ENCODE data around the gene PPP2R5B. TPM values are rescaled to one million over a fixed set of nuclear protein-coding genes. Genes with fewer than 3 reads are reported as not detected.

Gene PPP2R5B
- total RNA-seq, 1 experiment from 2014 or later, result 5.0 TPM

DNA sequence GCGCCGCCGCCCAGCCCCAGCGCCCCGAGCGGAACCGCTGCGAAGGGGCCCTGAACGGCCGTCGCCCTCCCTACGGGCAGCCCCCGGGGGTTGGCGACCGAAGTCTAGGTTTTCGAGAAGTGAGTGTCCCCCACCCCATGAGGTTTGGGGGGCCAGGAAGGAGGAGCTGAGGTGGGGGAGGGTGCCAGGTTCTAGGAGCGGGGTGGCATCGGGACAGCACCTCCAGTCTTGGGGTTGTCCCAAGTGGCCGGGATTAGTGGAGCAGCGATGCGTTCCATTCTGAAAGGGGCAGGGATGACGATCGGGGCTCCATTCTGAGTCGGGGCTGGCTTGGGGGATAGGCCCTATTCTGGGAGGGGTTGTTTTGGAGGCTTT, 408 bp downstream of the PPP2R5B start:
- Histone ChIP-seq H3K4me3 (ENCODE audit: insufficient read depth, low read depth, low read length) (peak overlapping the region; percentile 72), H3K36me3 (replicated peaks; ENCODE audit: control insufficient read depth, insufficient read depth, low read length) (no peaks in the 10 kb centered on the region)
- DNase-seq, result peak; percentile 83

DNA sequence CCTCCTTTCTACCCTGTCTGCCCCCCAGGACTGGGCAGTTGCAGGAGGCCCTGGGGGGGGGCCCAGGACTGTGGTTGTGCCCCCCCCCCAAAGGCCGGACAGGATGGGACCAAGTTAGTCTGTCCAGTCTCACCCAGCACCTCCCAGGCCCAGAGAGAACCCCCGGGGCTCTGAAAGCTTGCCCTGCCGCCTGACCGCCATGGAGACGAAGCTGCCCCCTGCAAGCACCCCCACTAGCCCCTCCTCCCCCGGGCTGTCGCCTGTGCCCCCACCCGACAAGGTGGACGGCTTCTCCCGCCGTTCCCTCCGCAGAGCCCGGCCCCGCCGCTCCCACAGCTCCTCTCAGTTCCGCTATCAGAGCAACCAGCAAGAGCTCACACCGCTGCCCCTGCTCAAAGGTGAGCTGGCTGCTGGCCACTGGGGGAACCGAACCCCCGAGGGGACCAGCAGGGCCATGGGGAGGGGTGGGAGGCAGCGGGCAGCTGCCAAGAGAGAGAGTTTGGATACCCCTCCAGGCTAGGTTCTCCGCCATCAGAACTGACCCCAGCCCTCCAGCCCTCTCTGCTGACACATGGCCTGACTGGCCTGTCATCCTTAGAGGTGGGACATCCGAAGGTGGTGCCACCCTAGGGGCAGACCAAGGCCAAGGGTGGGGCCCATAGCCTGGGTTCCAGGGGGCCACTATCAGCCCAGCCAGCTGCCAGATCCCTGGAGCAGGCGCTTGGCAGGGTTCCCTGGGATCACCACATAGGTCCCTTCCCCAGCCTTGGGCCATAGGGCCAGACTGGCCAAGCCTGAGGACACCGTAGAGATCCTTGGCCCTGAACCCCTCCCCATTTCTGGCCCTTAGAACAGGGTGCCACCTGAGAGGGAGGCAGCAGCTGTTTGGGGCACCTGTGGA, 1.3 kb downstream of the PPP2R5B start:
- DNase-seq, result peak; percentile 71
- Histone ChIP-seq H3K4me3 (ENCODE audit: insufficient read depth, low read depth, low read length) (no peak overlapping the region), H3K27me3 (ENCODE audit: control insufficient read depth, insufficient read depth, low read length) (peaks cover 5% of the 10 kb centered on the region), H3K36me3 (replicated peaks; ENCODE audit: control insufficient read depth, insufficient read depth, low read length) (no peaks in the 10 kb centered on the region)

More for the DNA sequence above, 408 bp downstream of the PPP2R5B start:
- peaks cover 5% of the 10 kb centered on the region for H3K27me3 ChIP-seq (ENCODE audit: control insufficient read depth, insufficient read depth, low read length)

DNA sequence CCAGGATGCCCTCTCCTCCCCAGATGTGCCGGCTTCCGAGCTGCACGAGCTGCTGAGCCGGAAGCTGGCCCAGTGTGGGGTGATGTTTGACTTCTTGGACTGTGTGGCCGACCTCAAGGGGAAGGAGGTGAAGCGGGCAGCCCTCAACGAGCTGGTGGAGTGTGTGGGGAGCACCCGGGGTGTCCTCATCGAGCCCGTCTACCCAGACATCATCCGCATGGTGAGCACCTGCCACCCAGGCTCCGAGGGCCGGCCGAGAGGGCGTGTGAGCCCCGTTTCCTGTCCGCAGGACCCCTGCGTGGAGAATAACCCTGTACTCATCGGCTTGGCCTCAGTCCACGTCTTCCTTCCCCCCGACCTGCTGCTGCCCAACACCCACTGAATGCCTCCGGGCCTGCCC, 2.2 kb downstream of the PPP2R5B start:
- Histone ChIP-seq H3K27me3 (ENCODE audit: control insufficient read depth, insufficient read depth, low read length) (peaks cover 5% of the 10 kb centered on the region), H3K36me3 (replicated peaks; ENCODE audit: control insufficient read depth, insufficient read depth, low read length) (no peaks in the 10 kb centered on the region; the same call in 1 of the 2 replicates), H3K4me3 (ENCODE audit: insufficient read depth, low read depth, low read length) (no peak overlapping the region)
- peak; percentile 55 for DNase-seq

DNA sequence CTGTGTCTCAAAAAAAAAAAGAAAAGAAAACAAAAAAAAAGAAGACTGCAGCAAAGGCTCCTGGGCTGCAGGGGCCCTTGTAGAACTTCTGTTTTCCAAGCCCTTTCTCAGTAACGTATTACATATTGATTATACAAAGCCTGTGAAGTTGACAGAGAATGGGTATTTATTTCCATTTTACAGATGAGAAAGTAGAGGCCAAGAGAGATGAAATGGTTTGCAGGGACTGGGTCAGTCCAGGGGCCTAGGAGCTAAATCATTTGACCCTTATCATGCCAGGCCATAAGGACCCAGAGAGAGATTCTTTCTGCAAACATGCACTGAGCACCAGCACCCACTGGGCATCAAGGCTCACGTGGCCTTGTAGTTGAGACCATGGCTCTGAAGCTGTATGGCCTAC, 4.5 kb downstream of the PPP2R5B start:
- no peak for DNase-seq
- Histone ChIP-seq H3K36me3 (replicated peaks; ENCODE audit: control insufficient read depth, insufficient read depth, low read length) (no peaks in the 10 kb centered on the region; the same call in 1 of the 2 replicates), H3K27me3 (ENCODE audit: control insufficient read depth, insufficient read depth, low read length) (peaks cover 5% of the 10 kb centered on the region), H3K4me3 (ENCODE audit: insufficient read depth, low read depth, low read length) (no peak overlapping the region)

DNA sequence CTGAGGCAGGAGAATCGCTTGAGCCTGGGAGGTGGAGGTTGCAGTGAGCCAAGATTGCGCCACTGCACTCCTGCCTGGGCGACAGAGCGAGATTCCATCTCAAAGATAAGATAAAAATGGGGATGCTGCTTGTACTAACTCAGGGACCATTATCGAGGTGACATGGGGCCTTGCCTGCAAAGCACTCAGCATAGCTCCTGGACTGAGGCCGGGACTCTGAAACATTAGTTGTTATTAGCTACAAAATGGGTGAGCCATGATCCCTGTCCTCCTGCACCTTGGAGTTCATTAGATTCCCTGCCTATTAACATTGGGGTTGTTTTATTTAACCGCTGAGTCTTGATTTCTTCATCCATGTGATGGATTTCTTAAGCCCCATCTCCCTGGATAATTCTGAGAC, 5.1 kb downstream of the PPP2R5B start:
- peak; percentile 28 for DNase-seq
- Histone ChIP-seq H3K27me3 (ENCODE audit: control insufficient read depth, insufficient read depth, low read length) (peaks cover 5% of the 10 kb centered on the region), H3K4me3 (ENCODE audit: insufficient read depth, low read depth, low read length) (no peak overlapping the region), H3K36me3 (replicated peaks; ENCODE audit: control insufficient read depth, insufficient read depth, low read length) (no peaks in the 10 kb centered on the region; the same call in 1 of the 2 replicates)

DNA sequence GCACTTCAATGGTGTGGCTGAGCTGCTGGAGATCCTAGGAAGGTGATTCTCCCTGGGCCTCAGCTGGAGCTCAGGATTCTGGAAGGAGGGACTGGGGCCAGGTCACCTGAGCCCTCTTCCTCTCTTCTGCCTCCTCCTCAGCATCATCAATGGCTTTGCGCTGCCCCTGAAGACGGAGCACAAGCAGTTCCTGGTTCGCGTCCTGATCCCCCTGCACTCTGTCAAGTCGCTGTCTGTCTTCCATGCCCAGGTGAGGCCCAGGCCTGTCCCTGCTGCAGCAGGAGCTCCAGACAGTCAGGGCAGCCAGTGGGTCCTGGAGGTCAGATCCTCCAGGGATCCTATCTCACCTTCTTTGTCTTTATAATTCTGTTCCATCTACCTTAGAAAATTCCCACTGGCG, 5.9 kb downstream of the PPP2R5B start:
- DNase-seq, result no peak
- H3K27me3 ChIP-seq (ENCODE audit: control insufficient read depth, insufficient read depth, low read length), result peaks cover under 1% of the 10 kb centered on the region; the same call in 1 of the 2 replicates
- no peaks in the 10 kb centered on the region; the same call in 1 of the 2 replicates for H3K36me3 ChIP-seq (replicated peaks; ENCODE audit: control insufficient read depth, insufficient read depth, low read length)
- no peak overlapping the region for H3K4me3 ChIP-seq (ENCODE audit: insufficient read depth, low read depth, low read length)

DNA sequence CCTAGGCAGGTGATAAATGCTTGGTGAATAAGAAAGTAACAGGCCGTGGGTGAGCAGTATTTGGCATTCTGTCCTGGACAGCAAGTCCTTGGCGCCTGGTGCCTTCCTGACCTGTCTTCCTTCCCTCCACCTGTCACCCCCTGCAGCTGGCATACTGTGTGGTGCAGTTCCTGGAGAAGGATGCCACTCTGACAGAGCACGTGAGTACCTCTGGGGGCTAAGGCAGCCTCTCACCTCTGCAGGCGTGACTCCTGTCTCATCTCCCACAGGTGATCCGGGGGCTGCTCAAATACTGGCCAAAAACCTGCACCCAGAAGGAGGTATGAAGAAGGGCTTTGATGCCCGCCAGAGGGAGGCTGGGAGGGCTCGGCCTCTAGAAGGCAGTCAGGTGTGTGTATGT, 6.8 kb downstream of the PPP2R5B start:
- no peak for DNase-seq
- H3K36me3 ChIP-seq (replicated peaks; ENCODE audit: control insufficient read depth, insufficient read depth, low read length), result no peaks in the 10 kb centered on the region; the same call in 1 of the 2 replicates
- no peaks in the 10 kb centered on the region for H3K27me3 ChIP-seq (ENCODE audit: control insufficient read depth, insufficient read depth, low read length)
- H3K4me3 ChIP-seq (ENCODE audit: insufficient read depth, low read depth, low read length), result no peak overlapping the region

DNA sequence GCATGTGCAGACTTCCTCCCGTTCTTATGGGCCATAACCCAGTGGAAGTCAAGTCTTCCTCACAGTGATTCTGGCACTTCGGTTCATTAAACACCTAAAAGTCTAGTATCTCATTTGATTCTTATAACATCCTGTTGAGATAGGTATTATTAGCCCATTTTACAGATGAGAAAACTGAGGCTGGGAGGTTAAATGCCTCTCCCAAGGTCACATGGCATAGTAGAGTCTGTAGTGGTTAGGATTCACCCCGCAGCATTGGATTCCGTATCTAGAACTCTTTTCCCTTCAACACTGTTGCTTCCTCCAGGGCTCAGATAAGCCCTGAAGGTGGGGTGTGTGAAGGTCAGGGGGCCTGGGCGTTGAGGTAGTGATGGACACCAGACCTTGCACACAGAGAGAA, 7.8 kb downstream of the PPP2R5B start:
- Histone ChIP-seq H3K4me3 (ENCODE audit: insufficient read depth, low read depth, low read length) (no peak overlapping the region), H3K27me3 (ENCODE audit: control insufficient read depth, insufficient read depth, low read length) (no peaks in the 10 kb centered on the region), H3K36me3 (replicated peaks; ENCODE audit: control insufficient read depth, insufficient read depth, low read length) (no peaks in the 10 kb centered on the region; the same call in 1 of the 2 replicates)
- no peak for DNase-seq

DNA sequence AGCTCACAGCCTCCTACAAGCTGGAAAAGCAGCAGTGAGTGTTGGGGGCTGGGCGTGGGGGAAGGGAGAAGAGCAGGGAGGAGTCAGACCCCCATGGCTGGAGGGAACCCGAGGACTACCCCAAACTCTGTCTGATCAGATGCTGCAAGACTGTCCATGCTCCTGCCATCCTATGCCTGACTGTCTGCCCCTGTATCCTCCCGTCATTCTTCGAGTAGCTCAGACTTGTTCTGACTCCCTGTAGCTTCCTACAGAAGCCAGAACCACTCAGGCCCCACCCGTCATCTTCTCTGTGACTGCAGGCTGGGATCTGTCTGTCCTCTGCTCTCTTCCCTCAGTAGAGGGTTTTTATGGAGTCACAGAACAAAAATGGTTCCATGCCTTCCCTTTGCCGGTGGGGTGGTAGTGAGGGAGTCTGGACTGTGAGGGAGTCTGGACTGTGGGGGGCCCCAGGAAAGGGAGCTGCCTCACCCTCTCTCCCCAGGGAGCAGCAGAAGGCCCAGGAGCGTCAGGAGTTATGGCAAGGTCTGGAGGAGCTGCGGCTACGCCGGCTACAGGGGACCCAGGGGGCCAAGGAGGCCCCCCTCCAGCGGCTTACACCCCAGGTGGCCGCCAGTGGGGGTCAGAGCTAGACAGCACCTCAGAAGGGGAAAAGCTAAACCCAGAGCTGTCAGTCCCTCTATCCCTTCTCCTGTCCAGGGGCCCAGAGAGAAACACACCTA, 8.9 kb downstream of the PPP2R5B start:
- no peak for DNase-seq
- no peaks in the 10 kb centered on the region; the same call in 1 of the 2 replicates for H3K36me3 ChIP-seq (replicated peaks; ENCODE audit: control insufficient read depth, insufficient read depth, low read length)
- no peak overlapping the region for H3K4me3 ChIP-seq (ENCODE audit: insufficient read depth, low read depth, low read length)
- H3K27me3 ChIP-seq (ENCODE audit: control insufficient read depth, insufficient read depth, low read length), result no peaks in the 10 kb centered on the region; the same call in 1 of the 2 replicates

DNA sequence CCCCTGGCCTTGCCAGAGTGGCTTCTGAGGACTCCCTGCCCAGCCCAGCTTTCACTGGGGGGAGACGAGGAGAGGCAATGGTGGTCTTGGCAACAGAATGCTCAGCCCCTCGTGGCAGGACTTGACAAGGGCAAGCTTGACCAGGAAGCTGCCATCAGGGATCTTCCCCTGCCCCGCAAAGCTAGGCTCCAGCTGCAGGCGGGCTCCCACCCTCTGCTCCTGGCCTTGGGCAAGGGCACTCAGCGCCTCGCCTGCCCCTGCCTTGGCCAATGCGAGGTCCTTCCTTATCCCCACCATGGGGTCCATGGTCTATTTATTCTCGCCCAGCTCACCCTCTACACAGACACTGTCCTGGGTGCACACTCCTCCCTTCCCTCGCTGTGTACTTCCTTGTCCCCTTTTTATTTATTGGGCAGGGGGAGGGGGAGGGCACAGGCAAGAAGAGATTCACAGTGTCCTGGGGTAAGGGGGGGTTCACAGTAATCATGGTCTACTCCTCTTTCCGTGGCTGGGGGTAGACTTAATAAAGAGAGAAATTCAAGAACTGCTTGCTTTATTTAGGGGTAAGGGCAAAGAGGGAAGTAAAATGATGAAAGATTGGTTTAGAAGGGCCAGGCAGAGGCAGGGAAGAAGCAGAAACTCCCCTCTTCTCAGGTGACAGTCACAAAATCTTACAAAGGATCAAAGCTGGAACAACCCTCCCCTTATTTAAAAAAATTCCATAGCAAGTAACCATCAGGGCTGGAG, 9.6 kb downstream of the PPP2R5B start:
- no peak for DNase-seq
- Histone ChIP-seq H3K4me3 (ENCODE audit: insufficient read depth, low read depth, low read length) (no peak overlapping the region), H3K27me3 (ENCODE audit: control insufficient read depth, insufficient read depth, low read length) (no peaks in the 10 kb centered on the region; the same call in 1 of the 2 replicates), H3K36me3 (replicated peaks; ENCODE audit: control insufficient read depth, insufficient read depth, low read length) (no peaks in the 10 kb centered on the region; the same call in 1 of the 2 replicates)

DNA sequence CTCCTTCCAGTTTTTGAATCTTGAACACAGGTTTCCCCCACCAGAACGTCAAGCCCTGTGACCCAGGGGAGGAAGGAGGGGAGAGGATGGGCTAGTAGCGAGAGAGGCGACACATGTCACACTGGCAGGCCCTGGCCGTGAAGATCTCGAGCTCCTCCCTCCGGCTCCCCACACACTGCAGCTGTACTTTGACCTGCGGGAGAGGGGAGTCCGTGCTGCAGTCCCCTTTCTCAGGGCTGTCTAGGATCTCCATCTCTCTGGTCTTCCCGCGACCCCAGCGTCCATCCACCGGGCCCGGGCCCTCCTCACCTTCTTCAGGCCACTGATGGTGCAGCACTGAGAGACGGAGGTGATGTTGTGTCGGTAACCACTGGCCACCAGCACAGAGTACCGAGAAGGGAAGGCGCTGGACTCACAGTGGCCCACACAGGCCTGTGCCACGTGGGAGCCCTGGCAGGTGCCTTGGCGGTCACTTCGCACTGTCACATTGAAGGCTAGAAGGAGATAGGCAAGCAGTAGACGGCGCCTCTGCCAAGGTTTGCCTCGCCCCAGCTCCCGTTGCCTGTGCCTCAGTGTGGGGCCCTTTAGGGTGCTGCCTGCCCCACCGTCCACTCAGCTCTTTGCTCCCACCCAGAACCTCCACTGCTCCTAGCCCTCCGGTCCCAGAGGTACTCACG, 10.3 kb downstream of the PPP2R5B start:
- H3K4me3 ChIP-seq (ENCODE audit: insufficient read depth, low read depth, low read length), result no peak overlapping the region
- H3K36me3 ChIP-seq (replicated peaks; ENCODE audit: control insufficient read depth, insufficient read depth, low read length), result no peaks in the 10 kb centered on the region; the same call in 1 of the 2 replicates
- no peaks in the 10 kb centered on the region; the same call in 1 of the 2 replicates for H3K27me3 ChIP-seq (ENCODE audit: control insufficient read depth, insufficient read depth, low read length)
- peak; percentile 62 for DNase-seq

DNA sequence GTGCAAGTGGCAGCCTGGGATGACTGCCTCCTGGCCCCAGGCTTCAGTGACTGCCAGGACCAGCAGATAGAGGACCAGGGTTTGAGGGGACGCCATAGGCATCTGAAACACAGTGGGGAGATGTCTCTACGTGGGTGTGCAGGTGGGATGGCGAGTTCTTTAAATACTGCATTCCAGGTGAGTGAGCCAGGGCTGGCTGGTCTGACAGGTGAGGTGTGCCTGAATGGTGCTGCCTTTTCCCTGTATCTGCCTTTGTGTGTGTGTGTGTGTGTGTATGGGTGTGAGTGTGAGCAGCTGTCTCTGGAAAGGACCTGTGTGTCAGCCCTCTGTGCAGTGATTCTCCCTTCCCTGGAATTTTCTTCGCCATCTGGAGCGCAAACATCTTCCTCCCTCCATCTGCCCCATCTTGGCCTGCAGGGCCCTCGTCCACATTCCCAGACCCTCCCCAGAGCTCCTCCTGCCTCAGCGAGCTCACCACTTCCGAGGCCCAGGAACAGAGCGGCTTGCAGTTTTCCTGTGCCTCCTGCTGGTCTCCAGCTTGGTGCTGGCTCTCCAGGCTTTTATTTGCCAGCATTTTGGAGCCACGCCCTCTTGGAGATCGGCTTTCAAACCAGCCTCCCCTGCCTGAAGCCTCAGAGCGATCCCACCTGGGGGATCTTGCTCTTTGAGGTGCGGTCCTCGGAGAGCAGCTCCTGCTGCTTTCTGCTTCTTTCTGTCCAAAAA, 11.0 kb downstream of the PPP2R5B start, which contains the start of gene GPHA2:
Gene GPHA2 (minus strand): TSS at position 535 of the 723 bp plus-strand sequence. CDS start 433 bp downstream, at position 102.
- Histone ChIP-seq H3K4me3 (ENCODE audit: insufficient read depth, low read depth, low read length) (no peak within 1 kb of the TSS), H3K27me3 (ENCODE audit: control insufficient read depth, insufficient read depth, low read length) (no peaks in the 10 kb centered on the region; the same call in 1 of the 2 replicates), H3K36me3 (replicated peaks; ENCODE audit: control insufficient read depth, insufficient read depth, low read length) (no peaks in the 10 kb centered on the region; the same call in 1 of the 2 replicates)
- DNase-seq, result peak; percentile 87

DNA sequence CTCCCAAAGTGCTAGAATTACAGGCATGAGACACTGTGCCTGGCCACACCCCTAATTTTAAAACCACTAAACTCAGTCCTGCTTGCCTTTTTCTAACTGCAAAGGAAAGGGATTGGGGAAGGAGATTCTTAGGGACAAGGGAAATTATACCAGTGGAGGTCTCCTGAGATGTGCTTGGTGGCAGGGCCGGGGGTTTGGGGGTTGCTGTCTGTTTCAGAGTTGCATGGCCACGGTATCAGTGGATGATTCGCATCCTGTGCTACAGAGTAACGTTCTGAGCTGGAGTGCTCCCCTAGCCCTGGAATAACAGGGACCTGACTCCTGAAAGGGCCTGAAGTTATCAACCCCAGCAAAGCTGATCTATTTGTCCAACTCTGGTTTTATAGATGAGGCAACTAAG, 12.1 kb downstream of the PPP2R5B start:
- DNase-seq, result no peak
- Histone ChIP-seq H3K36me3 (replicated peaks; ENCODE audit: control insufficient read depth, insufficient read depth, low read length) (no peaks in the 10 kb centered on the region), H3K27me3 (ENCODE audit: control insufficient read depth, insufficient read depth, low read length) (no peaks in the 10 kb centered on the region; the same call in 1 of the 2 replicates), H3K4me3 (ENCODE audit: insufficient read depth, low read depth, low read length) (no peak overlapping the region)
